OCI-LY7 (cell line): ENCODE results near the gene FAM20A. TPM values are rescaled to one million over a fixed set of nuclear protein-coding genes. Genes with fewer than 3 reads are reported as not detected.

Experiments used
- BruUV-seq: library from RNA; stranded (reverse); fragments of 400-500 nt; replicated peaks from 2 replicates; lab custom pipeline; 2021; lab: Mats Ljungman, UMichigan
- CTCF ChIA-PET: fragments of 300-600 bp; sonication (Branson Sonifier 250); formaldehyde crosslinking; loops from one replicate; lab custom pipeline; 2022; ENCODE audit warnings: antibody characterized with exemption; ENCODE audit not compliant: unreplicated experiment; lab: Charles Lee
- POLR2A ChIA-PET: fragments of 300-600 bp; sonication (Branson Sonifier 250); formaldehyde crosslinking; loops from one replicate; lab custom pipeline; 2022; ENCODE audit warnings: antibody characterized with exemption; lab: Charles Lee
- DNase-seq: peaks from one replicate; pipeline ENCODE4 v3.0.0-alpha.2; 2015; ENCODE audit warnings: low spot score
- H2AFZ ChIP-seq: fragments of 200-600 bp; sonication (generic), shearing (Covaris generic); 2 replicates; pipeline ENCODE4 v1.6.1; 2014; ENCODE audit warnings: mild to moderate bottlenecking, antibody characterized with exemption, low read length, moderate library complexity
- H3K27ac ChIP-seq: fragments of 200-600 bp; sonication (generic); 2 replicates; pipeline ENCODE4 v1.5.1; 2014; ENCODE audit warnings: mixed run types, low read depth, mild to moderate bottlenecking, moderate library complexity, low read length, inconsistent platforms; ENCODE audit not compliant: poor library complexity, severe bottlenecking
- H3K36me3 ChIP-seq: fragments of 200-600 bp; sonication (generic); 2 replicates; pipeline ENCODE4 v1.6.1; 2014; ENCODE audit warnings: mild to moderate bottlenecking, antibody characterized with exemption, low read length, moderate library complexity, mixed read lengths; ENCODE audit not compliant: insufficient read depth
- H3K4me1 ChIP-seq: fragments of 200-600 bp; sonication (generic); 2 replicates; pipeline ENCODE4 v1.5.1; 2014; ENCODE audit warnings: mild to moderate bottlenecking, low read length; ENCODE audit not compliant: insufficient read depth, poor library complexity, severe bottlenecking
- H3K4me2 ChIP-seq: fragments of 200-600 bp; sonication (generic); 2 replicates; pipeline ENCODE4 v1.6.1; 2014; ENCODE audit warnings: mild to moderate bottlenecking, low read length
- H3K4me3 ChIP-seq: fragments of 200-600 bp; sonication (generic); 2 replicates; pipeline ENCODE4 v1.5.1; 2014; ENCODE audit warnings: mild to moderate bottlenecking, low read depth, low read length; ENCODE audit not compliant: poor library complexity, severe bottlenecking
- H3K79me2 ChIP-seq: fragments of 200-600 bp; sonication (generic); 2 replicates; pipeline ENCODE4 v1.6.1; 2016; ENCODE audit warnings: low read depth, mild to moderate bottlenecking, low read length, moderate library complexity, mixed read lengths; ENCODE audit not compliant: insufficient read depth
- H3K9me2 ChIP-seq: fragments of 200-600 bp; sonication (generic); 2 replicates; pipeline ENCODE4 v1.6.1; 2016; ENCODE audit warnings: mild to moderate bottlenecking, low read length, mixed read lengths; ENCODE audit not compliant: insufficient read depth
- H3K9me3 ChIP-seq: fragments of 200-600 bp; sonication (generic); 2 replicates; pipeline ENCODE4 v1.6.1; 2014; ENCODE audit warnings: mild to moderate bottlenecking, mixed run types, low read length, mixed read lengths
- H4K20me1 ChIP-seq: fragments of 200-600 bp; sonication (generic); 2 replicates; pipeline ENCODE4 v1.6.1; 2014; ENCODE audit warnings: mild to moderate bottlenecking, antibody characterized with exemption, low read length, moderate library complexity, mixed read lengths; ENCODE audit not compliant: insufficient read depth
- EZH2phosphoT487 ChIP-seq: fragments of 200-600 bp; sonication (generic); IDR thresholded peaks from 2 replicates; pipeline ENCODE4 v1.6.1; 2018; ENCODE audit warnings: low read depth, borderline replicate concordance, mild to moderate bottlenecking, mixed run types, antibody characterized with exemption, low read length, moderate library complexity, mixed read lengths
- intact Hi-C: fragments of 100-400 bp; cut with micrococcal nuclease; formaldehyde crosslinking; loops from one replicate; pipeline ENCODE4 v1.10.0; 2022; ENCODE audit not compliant: unreplicated experiment
- total RNA-seq, 2 experiments: library from RNA; depleted of rRNA in 1 of 2; stranded (reverse); fragments of >200 nt in 1 of 2; shearing (Covaris generic) in 1 of 2; gene quantifications; 2 replicates each; pipeline ENCODE4 v1.2.3, GENCODE V29; 2014 to 2022
- TF ChIP-seq, protein P1 (sequence below): fragments of 200-600 bp; sonication (generic); conservative IDR thresholded peaks from 2 replicates; pipeline ENCODE4 v1.5.1; 2014; ENCODE audit warnings: mild to moderate bottlenecking, antibody characterized with exemption, low read length, moderate library complexity, mixed read lengths

The FAM20A gene
- total RNA-seq, 2 experiments from 2014 or later = not detected

DNA sequence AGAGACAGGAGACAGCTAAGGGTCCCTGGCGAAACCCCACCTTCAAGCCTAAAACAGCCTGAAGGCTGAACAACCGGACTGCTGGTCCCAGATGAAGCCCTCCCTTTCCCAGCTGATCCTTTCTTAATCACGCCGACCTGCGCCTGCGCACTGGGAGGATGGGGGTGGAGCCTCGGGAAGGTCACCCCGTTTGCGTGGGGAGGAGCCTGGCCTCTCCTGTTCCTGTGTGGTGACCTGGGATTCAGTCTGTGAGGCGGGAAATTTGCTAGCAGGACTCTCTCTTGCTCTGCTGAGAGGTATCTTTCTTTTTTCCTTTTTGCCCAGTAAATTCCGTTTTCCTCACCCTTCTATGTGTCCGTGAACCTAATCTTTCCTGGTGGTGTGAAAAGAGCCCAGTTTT is 9.6 kb downstream of the FAM20A start:
- no peaks in the 10 kb centered on the region for H3K79me2 ChIP-seq
- intact Hi-C loops = no loop called here
- H3K27ac ChIP-seq = no peak overlapping the region
- no peak overlapping the region for H3K4me2 ChIP-seq
- BruUV-seq = no TSS peak
- H3K4me1 ChIP-seq = no peaks in the 10 kb centered on the region
- no peak for TF ChIP-seq EZH2phosphoT487
- TF ChIP-seq, protein P1, sequence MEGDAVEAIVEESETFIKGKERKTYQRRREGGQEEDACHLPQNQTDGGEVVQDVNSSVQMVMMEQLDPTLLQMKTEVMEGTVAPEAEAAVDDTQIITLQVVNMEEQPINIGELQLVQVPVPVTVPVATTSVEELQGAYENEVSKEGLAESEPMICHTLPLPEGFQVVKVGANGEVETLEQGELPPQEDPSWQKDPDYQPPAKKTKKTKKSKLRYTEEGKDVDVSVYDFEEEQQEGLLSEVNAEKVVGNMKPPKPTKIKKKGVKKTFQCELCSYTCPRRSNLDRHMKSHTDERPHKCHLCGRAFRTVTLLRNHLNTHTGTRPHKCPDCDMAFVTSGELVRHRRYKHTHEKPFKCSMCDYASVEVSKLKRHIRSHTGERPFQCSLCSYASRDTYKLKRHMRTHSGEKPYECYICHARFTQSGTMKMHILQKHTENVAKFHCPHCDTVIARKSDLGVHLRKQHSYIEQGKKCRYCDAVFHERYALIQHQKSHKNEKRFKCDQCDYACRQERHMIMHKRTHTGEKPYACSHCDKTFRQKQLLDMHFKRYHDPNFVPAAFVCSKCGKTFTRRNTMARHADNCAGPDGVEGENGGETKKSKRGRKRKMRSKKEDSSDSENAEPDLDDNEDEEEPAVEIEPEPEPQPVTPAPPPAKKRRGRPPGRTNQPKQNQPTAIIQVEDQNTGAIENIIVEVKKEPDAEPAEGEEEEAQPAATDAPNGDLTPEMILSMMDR = no peak
- no peak for DNase-seq
- H4K20me1 ChIP-seq = no peaks in the 10 kb centered on the region
- no peaks in the 10 kb centered on the region for H3K9me2 ChIP-seq
- no peaks in the 10 kb centered on the region for H3K9me3 ChIP-seq
- no peak overlapping the region for H2AFZ ChIP-seq
- H3K36me3 ChIP-seq = no peaks in the 10 kb centered on the region
- H3K4me3 ChIP-seq = no peak overlapping the region
- ChIA-PET CTCF (no interaction called here), POLR2A (interaction anchor here (0.7 kb wide), 1 partner anchor 19 kb away, joined by 3 read pairs; no protein-coding TSS in a partner anchor)

DNA sequence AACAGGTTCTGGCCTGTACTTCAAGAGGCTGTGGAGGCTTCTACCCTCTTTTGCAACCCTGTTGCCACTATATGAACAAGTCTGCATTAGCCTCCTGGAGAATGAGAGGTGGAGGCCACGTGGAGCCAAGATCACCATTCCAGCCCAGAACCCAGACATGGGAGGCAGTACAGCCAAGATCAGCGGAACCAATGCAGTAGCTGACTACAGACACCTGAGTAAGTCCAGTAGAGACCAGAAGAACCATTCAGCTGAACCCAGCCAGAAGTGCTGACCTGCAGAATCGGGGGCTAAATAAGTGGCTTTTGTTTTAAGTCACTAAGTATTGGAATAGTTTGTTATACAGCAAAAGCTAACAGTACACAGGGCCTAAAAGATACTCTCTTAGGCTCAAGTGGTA is 12.1 kb downstream of the FAM20A start:
- Histone ChIP-seq H3K9me3 (no peaks in the 10 kb centered on the region), H3K36me3 (no peaks in the 10 kb centered on the region), H2AFZ (no peak overlapping the region), H4K20me1 (no peaks in the 10 kb centered on the region), H3K4me2 (no peak overlapping the region), H3K4me1 (no peaks in the 10 kb centered on the region), H3K4me3 (no peak overlapping the region), H3K27ac (no peak overlapping the region), H3K9me2 (no peaks in the 10 kb centered on the region), H3K79me2 (no peaks in the 10 kb centered on the region)
- DNase-seq = no peak
- intact Hi-C loops = no loop called here
- TF ChIP-seq, protein P1 = no peak
- no peak for TF ChIP-seq EZH2phosphoT487
- no TSS peak for BruUV-seq
- ChIA-PET POLR2A (interaction anchor here (2.2 kb wide), 1 partner anchor 22 kb away, joined by 5 read pairs; no protein-coding TSS in a partner anchor), CTCF (interaction anchor here (0.9 kb wide), 1 partner anchor 19 kb away, joined by 3 read pairs; no protein-coding TSS in a partner anchor)

DNA sequence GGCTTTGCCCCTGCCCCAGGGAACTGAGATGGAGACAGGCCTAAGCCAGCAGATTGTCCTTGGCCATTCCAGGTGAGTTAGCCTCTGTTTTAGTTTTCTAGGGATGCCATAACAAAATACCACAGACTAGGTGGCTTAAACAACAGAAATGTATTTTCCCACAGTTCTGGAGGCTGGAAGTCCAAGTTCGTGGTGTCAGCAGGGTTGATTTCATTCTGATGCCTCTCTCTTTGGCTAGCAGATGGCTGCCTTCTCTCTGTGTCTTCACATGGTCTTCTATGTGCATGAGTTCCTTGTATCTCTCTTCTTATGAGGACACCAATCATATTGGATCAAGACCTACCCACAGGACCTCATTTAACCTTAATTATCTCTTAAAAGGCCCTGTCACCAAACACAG is 12.8 kb downstream of the FAM20A start:
- no peaks in the 10 kb centered on the region for H3K9me2 ChIP-seq
- no peak overlapping the region for H2AFZ ChIP-seq
- no peaks in the 10 kb centered on the region for H3K36me3 ChIP-seq
- intact Hi-C loops = no loop called here
- no peaks in the 10 kb centered on the region for H3K9me3 ChIP-seq
- no peaks in the 10 kb centered on the region for H4K20me1 ChIP-seq
- no peak overlapping the region for H3K4me3 ChIP-seq
- H3K79me2 ChIP-seq = no peaks in the 10 kb centered on the region
- no peak for DNase-seq
- BruUV-seq = no TSS peak
- TF ChIP-seq, protein P1 = no peak
- no peak for TF ChIP-seq EZH2phosphoT487
- no peaks in the 10 kb centered on the region for H3K4me1 ChIP-seq
- H3K27ac ChIP-seq = no peak overlapping the region
- ChIA-PET POLR2A (interaction anchor here (2.2 kb wide), 1 partner anchor 21 kb away, joined by 5 read pairs; no protein-coding TSS in a partner anchor), CTCF (no interaction called here)
- no peak overlapping the region for H3K4me2 ChIP-seq
